GM19452 (cell line): Measurements from ENCODE around the gene AGMO.
"Not testable (repeated sequence)": the region's sequence is repeated elsewhere in the genome, so short reads cannot be mapped to it uniquely, and the experiment has no call there.

Experiments used
- ATAC-seq: cut with Tn5 transposase; IDR thresholded peaks from one replicate; pipeline ENCODE4 v1.9.1; 2021; ENCODE audit not compliant: unreplicated experiment

The AGMO gene

GRCh38 chr7:15560968-15561367 lies 847 bp downstream of the AGMO start:
- no peak for ATAC-seq

- no peak for ATAC-seq
Measured at GRCh38 chr7:15559416-15559928, 2.3 kb downstream of the AGMO start.

- ATAC-seq = no peak
Measured at GRCh38 chr7:15558756-15559155, 3.1 kb downstream of the AGMO start.

GRCh38 chr7:15557686-15558085 lies 4.1 kb downstream of the AGMO start:
- no peak for ATAC-seq

GRCh38 chr7:15557186-15557585 lies 4.6 kb downstream of the AGMO start:
- ATAC-seq = no peak

GRCh38 chr7:15556339-15557105 lies 5.3 kb downstream of the AGMO start:
- ATAC-seq = no peak

- no peak for ATAC-seq
Measured at GRCh38 chr7:15555381-15555859, 6.4 kb downstream of the AGMO start.

GRCh38 chr7:15554744-15555143 lies 7.1 kb downstream of the AGMO start:
- ATAC-seq = no peak

- no peak for ATAC-seq
Measured at GRCh38 chr7:15554081-15554480, 7.7 kb downstream of the AGMO start.

GRCh38 chr7:15547320-15547719 lies 14.5 kb downstream of the AGMO start:
- not testable (repeated sequence) for ATAC-seq

GRCh38 chr7:15546272-15546792 lies 15.5 kb downstream of the AGMO start:
- ATAC-seq = no peak

GRCh38 chr7:15544050-15544449 lies 17.8 kb downstream of the AGMO start:
- no peak for ATAC-seq

- no peak for ATAC-seq
Measured at GRCh38 chr7:15543256-15543655, 18.6 kb downstream of the AGMO start.

- ATAC-seq = no peak
Measured at GRCh38 chr7:15527648-15528047, 34.2 kb downstream of the AGMO start.

- ATAC-seq = no peak
Measured at GRCh38 chr7:15525652-15526263, 36.1 kb downstream of the AGMO start.

GRCh38 chr7:15524077-15524476 lies 37.7 kb downstream of the AGMO start:
- no peak for ATAC-seq

- ATAC-seq = not testable (repeated sequence)
Measured at GRCh38 chr7:15517865-15518264, 44.0 kb downstream of the AGMO start.

GRCh38 chr7:15515252-15515651 lies 46.6 kb downstream of the AGMO start:
- no peak for ATAC-seq

- no peak for ATAC-seq
Measured at GRCh38 chr7:15508258-15508657, 53.6 kb downstream of the AGMO start.

- no peak for ATAC-seq
Measured at GRCh38 chr7:15507708-15508107, 54.1 kb downstream of the AGMO start.

GRCh38 chr7:15507171-15507570 lies 54.6 kb downstream of the AGMO start:
- no peak for ATAC-seq

- ATAC-seq = no peak
Measured at GRCh38 chr7:15505761-15506160, 56.1 kb downstream of the AGMO start.
